Measurements from ENCODE around the gene RGCC.

- TF ChIP-seq CTCF (IDR thresholded peaks at IDR 0.05), result no peak
- no peak for TF ChIP-seq POLR2A (IDR thresholded peaks at IDR 0.05)
These were observed 11.3 kb downstream of the RGCC start for GRCh38 chr13:41468631-41469030.

All from stomach (tissue), 4 donors.